Activated T-helper 1 cell treated with anti-CD3 and anti-CD28 coated beads, Interleukin-2, amount 50 U/mL, for 16 hours (primary cell): Measurements from ENCODE around the gene CHN1.

Source experiments
- DNase-seq, 2 donors: peaks; one replicate each; pipeline ENCODE4 v3.0.0-alpha.2; 2020; ENCODE audit warnings: low read depth in 1 of 2, low spot score in 1 of 2

Gene CHN1

DNA sequence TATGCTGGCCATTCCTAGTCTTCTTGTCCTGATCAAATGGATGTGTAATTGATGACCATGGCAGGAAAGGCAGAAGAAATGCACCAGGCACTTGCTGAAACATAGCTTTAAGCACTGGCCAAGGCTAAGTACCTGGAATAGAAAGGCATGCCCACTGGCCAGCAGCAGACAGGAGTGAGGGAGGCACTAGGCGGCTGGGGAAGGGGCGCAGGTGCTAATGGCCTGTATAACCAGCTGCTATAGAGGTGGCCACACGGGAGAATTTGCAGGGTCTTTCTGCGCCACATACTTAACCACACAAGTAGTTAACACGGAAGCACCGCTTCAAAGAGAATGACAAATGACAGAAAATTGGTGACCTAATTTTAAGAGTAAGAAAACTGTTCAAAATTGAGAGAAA, 174.6 kb downstream of the CHN1 start:
- no peak for DNase-seq

DNA sequence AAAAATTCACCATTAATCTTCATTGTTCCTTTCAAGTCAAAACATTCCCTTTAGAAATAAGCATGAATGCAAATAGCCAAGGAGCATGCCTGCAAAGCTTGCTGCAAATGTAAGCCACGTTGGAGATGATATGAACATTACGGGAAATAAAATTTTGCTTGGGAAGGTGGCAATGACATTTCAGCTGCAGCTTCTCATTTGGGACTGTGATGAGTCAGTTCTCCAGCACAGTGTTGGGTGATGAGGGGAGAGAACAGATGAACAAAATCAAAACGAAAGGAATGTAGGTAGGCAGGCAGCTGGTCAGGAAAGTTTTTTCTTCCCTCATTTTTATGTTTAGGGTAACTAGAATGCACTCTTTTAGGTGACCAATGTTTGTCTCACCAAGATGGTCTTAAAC, 175.6 kb downstream of the CHN1 start:
- DNase-seq: no peak

DNA sequence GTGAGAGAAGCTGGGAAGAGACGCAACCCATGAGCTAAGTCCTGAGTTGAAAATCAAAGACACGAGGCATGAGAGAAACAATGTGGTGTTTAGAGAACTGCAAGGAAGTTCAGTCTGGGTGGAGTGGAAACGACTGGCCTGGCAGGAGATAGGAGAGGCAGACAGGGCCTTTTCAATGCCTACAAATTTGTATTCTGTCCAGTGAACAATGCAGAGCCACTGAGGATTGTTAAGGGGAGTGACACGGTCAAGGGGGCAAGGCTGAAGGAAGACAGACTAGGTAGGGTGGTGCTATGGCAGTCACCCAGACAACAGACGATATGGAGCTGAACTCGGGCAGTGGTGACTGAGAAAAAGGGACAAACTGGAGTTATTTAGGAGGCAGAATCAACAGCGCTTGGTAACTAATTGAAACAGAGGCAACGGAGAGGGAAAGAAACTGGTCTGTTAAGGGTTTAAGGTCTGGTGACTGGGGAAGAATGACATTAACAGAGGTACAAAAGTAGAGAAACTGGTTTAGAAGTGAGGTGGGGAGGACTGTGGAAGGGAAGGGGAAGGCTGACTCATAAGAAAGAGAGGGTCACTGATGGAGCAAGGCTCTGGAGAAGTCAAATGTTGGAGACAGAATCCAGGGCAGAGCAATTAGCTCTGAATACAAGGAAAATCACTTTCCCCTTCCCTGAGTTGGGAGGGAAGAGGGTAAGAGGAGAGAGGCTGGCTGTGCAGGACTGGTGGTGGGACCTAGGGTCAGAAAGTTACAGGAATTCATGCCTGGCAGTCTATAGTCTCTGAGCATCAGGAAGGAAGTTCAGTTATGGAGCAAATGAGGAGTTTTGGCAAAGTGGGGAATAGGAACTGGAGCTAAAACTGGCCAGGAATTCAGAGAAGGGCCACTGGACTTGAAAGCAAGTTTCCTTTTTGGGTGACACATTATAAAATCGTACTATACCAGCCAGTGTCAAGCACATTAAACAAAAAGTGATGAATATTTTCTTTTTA, 177.5 kb downstream of the CHN1 start:
- DNase-seq: no peak

DNA sequence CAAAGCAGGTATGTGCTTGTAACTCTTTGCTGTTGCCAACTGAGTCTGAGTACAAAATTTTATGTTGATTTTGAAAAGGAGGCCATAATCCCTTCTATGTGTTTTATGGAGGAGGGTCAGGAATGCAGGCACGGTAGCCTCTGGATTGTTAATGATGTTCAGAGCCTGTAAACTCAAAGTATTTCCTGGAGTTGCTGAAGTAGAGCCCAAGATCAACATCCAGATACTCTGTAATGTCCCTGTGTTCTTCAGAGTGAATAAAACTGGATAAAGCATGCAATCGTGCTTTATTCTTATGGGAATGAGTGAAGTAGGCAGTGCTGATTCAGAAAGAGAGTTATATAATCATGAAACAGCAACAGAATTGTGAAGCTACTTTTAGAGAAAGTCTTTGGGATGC, 179.1 kb downstream of the CHN1 start:
- DNase-seq: no peak

DNA sequence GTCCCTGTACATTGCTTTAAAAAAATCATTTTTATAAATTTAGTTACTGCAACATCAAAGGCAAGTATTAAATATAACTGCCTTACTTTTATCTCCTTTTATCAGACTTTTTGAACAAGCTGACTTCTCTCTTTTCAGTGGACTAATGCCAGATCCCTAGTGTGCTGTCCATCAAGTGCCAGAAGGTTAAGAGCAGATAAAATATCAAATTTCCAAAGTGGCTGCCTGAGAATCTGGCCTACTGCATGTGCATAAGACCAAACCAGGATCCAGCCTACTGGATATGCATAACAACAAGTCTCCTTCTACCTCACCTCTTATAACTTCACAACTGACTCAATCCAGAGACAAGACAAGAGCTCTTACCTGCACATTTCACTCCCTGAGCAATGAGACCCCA, 181.1 kb downstream of the CHN1 start:
- no peak for DNase-seq

DNA sequence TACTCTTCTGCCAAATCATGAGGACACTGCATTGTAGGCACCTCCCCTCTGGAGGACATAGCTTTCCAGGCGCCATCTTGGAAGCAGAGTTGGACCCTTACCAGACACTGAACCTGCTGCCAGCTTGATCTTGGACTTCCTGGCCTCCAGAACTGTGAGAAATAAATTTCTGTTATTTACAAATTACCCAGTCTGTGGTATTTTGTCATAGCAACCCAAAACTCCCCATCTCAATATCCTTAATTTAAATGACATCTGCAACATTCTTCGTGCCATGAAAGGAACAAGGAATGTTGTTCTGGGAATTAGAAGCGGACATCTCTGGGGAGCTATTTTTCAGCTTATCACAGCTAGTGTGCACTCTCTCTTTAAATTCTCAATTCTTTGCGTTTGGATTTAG, 183.6 kb downstream of the CHN1 start:
- DNase-seq: no peak

DNA sequence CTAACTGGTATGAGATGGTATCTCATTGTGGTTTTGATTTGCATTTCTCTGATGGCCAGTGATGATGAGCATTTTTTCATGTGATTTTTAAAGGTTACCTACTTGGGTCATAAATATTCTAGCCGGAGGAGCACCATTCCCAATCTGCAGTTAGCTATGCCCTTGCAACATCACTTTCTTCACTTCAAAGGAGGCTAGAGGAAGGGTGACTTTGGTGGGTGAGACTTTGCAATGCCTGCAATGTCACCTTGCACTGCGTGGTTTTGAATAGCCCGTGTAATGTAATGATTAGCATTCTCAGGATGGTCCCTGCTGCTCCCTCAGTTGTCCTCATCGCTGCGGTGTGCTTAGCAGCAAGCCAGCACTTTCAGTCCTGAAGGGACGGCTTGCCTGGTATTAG, 184.8 kb downstream of the CHN1 start:
- DNase-seq: no peak

DNA sequence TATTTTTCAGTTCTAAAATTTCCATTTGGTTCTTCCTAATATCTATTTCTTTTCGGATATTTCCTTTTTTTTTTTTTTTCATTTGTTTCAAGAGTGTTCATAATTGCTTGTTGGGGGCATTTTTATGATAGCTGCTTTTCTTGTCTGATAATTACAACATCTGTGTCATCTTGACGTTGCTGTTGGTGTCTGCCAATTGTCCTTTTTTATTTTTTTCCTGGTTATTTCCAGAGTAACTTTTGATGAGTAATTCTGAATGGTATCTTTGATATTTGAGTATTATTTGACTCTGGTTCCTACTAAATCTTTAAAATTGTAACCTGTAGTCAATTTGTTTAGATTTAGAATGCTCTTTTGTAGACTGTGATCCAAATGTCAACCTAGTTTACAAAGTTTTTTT, 189.7 kb downstream of the CHN1 start:
- DNase-seq: no peak

DNA sequence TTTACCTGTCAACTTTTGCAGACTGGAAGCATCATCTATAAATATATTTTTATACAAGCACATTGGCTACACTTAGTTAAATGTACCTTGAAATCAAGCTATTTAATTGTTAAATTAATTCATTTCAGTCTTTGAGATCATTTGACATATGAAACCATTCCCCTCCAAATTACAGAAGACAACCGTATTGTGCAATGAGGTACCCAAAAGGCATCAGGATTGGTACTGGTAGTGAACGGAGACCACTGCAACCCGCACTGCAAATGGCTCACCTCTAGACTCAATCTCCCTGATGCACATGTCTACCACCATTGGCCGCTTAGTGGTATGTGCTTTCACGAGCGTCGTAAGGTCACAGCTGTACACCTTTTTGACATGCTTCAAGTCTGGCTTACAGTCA, 193.1 kb downstream of the CHN1 start:
- no peak for DNase-seq

DNA sequence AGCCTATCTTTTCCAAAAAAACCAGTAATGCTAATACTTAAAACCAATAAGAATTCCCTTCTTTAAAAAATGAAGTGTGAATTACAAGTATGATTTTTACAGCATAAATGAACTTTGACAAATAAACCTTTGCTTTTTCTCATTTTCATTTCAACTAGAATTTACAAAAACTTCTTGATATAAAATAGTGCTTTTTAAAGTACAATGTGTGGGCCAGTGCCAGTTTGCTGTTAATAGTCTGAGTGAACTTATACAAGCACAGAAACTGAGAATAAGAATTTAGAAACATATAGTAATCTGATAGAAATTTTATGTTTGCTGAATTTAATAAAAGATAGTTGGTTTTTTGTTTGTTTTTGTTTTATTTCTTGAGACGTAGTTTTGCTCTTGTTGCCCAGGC, 197.2 kb downstream of the CHN1 start:
- DNase-seq: no peak

DNA sequence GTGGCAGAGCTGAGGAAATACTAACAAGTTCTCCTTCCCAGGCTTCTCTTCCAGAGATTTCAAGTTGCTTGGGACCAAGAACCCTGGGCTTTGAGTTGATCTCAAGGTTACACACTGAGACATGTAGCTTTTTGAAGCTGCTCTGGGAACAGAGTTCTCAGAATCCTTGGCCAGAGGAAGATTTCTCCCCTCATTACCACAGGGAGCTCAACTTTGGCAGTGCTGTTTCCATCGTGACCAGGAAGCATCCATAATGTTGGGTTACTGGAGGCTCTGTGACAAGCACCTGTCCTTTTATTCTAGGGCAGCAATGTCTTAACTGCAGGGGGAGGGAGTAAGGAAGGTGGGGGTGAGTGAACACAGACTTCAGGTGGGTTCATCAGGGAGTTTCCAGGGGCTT, 199.4 kb downstream of the CHN1 start:
- no peak for DNase-seq

DNA sequence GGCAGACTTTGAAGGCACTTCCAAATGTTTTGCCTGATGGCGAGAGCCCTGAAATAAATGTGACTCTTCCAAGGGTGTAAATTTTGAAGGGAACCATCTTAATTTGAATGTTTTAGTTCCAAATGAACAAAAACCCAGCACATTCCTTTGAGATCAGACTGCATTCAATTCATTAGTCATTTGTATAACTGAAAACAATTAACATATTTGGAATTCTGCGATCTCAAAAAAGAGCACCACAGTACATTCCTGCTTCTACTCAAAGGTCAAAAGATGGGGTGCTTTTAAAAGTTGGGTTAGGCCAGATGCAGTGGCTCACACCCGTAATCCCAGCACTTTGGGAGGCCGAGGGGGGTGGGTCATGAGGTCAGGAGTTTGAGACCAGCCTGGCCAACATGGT, 202.7 kb downstream of the CHN1 start:
- DNase-seq: no peak

DNA sequence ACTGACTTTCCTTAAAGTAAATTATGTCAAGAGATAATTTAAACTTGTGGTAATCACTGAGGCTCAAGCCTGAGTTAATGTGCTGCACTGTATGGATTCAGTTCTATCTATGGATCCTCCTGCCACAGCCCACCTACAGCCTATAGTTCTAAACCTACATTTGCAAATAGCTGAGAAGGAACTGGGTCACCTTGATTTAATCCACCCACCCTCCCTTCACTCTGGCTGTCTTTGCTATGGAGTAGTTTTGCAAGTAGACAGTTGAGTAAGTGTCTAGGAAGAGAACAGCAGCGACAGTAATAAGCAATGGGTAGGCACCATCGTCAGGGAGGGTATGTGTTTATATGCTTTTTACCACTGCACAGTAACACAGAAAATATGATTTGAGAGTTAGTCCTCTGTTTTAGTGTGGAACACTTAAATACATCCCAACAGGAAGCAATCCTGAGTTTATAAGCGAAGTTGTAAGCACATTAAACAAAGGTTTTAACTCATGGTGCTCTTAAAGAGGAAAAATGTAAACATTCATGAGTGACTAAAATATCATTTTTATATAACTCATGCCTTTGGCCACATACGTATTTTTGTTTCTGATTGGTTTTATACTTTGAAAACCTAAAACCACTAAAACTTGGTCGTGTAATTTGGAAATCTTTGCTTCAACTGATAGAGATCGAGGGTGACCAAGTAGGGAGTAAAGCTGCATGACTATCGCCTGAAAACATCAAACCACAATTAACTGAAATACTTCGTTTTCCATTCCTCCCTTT, 204.6 kb downstream of the CHN1 start:
- no peak for DNase-seq

DNA sequence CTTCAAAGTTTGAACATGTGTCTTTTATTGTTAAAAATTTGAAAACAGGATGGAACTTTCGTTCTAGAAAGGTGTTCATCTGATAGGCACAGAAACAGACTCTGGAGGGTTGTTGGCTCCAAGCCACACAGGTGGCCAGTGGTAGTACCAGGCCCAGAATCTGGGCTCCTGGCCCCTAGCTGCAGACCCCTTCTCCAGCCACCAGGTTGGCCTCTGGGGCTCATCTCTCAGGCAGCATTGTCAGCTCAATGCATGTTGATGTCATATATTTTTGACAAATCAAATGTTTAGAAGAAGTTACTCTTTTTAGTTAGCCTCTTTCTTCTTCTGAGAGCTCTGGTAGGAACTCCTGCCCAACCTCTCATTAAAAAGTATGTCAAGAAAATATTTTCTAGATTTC, 206.4 kb downstream of the CHN1 start:
- no peak for DNase-seq

DNA sequence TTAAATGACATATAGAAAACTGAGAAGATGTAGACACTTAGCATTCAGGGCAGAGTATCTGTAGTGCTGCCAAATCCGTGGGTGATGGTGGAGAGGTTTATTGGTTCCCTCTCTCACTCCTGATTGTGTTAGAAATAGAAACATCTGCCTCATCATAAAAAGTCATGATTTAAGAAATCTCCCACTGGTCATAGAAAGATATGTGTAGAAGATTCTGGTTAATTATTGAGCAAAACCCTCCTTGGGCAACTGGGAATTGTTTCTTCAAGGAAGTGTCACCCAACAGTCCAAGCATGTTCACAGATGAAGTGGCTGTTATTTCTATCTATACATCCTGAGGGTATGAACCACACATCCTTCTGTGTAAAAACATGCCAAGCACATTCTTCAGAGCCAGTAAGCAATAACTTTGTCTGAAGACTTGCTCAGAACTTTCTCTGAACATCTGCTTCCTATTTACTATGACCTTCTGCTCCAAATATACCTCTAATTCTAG, 207.4 kb downstream of the CHN1 start:
- DNase-seq: no peak

DNA sequence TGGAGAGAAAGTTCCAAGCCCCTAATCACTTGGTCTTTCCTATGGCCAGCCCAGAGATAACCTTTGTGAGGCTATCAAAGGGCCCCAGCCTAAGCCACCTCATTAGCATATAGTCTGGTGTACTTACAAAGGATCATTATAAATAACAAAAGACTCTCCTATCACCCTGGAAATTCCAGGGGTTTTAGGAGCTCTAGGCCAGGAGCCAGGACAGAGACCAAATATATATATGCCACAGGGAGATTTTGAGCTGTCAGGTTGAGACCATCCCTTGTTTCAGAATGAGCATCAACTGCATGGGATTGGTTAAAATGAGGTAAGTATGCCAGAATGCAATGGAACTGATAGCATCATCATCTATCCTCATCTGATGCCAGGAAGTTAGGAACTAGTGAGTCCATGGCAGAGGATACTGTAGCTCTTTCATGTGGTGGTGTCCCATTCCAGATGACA, 208.8 kb downstream of the CHN1 start:
- no peak for DNase-seq

DNA sequence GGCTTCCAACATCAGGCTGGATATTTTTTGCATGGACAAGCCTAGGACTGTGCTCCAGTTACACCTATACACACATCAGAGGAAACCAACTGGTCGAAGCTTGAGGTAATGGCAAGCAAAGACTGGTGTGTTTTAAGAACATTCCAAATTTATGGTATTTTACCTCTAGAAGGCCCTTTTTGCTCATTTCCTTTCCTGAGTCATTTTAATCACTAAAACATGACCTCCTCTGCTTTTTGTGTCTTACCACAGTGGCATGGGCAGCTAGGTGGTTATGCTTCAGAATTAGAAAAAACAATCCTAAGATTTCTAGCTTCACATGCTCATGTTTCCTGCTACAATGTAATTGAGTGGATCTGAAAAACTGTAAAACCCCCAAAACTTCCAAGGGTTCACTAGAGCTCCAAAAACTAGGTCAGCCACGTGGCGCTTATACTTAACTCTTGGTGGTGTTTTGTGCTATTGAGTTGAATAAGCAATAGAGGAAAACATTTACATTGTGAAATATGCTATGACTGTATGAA, 210.3 kb downstream of the CHN1 start:
- no peak for DNase-seq

DNA sequence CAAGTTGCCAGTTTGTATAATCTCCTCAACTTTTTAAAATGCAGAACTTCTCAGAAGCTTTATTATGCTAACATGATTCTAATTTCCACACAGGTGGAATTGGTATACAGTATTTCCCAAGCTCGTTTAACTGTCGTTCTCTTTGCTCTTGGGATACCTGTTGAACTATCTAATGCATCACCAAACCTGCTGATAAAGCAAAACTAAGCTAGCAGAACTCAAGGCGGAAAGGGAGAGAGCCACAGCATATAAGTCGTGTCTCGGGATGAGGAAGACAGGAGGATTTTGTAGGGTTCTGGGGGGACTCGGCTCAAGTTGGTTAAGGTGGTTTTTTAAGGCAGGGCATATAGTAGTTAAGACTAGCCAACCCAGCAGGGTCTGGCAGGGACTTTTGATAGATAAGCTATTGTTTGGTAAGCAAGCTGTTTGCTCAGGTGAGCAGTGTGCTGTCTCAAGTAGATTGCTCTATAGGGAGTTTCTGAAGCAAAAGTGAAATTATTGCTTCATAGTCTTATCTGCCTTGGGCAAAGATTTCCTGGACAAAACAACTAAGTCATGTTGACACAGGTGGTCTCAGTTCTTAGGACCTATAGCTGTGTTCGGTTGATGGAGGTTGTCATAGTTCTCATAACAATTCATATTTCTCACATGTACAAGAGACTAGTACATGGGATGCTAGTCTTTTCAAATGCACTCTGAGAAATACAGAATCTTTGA, 212.7 kb downstream of the CHN1 start:
- no peak for DNase-seq

DNA sequence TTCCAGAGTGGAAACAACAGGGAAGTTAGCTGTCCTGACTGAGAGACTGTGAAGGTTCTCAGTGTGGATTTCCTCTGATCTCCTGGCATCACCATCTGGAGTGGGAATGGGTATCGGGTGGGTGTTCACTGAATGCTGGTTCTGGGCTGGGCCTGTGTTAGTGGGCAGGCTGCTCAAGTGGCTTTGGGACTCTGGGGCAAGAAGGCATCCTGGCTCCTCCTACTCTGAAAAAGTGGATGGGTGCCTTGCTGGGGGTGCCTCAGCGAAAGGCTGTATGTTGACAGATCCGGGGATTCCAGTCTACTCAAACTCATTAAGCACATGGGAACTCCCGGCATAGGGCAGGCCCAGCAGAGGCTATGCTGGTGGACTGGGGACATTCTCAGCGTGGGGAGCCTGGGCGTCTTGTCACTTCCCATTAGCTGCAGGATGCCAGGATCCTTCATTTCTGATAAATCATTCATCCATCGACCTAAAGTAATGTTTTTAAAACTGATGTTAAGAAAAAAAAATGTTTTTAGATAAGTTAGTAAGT, 213.4 kb downstream of the CHN1 start:
- no peak for DNase-seq

DNA sequence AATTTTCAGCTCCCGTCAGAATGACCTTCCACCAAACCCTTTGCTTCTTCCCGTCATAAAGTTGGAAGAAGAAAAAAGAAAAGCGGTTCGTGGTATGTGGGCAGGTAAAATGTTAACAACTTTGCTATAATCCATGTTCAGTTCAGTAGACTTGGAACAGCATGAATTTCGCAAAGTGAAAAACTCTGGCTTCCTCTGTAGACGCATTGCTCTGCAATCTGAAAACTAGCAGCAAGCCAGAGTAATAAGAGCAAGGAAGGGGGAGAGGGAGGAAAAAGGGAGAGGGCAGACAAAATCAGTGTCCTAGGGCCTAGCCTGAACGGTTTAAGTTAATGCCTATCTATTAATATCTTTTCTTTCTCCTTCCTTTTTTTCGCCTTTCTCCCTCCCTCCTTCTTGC, 214.2 kb downstream of the CHN1 start:
- no peak for DNase-seq

DNA sequence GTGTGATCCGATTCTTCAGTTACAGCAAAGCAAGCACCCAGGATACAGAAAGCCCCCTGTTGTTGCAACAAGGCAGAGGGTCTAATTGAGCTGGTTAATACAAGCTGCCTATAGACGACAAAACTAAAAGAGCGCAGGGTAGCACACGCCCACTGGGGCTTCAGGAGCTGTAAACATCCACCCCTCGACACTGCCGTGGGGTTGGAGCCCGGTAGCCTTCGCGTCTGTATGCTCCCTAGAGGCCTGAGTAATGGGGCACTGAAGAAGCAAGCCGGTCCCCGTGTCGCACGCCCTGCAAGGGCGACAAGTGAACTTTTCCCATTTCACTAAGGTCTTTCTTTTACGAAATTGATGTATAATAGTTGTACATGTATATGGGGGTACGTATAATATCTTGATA, 216.2 kb downstream of the CHN1 start:
- DNase-seq: no peak
